ENCODE measurements around the gene ACYP2.

GRCh38 chr2:54081574-54081973 lies 33.8 kb upstream of the ACYP2 start:
- TF ChIP-seq EZH2phosphoT487 (IDR thresholded peaks at IDR 0.05; ENCODE audit: insufficient read depth, low read depth) (no peak), EZH2 (IDR thresholded peaks at IDR 0.05; ENCODE audit: insufficient read depth, poor library complexity, severe bottlenecking) (no peak)

All from GM23248 (cell line).